Skeletal muscle tissue (tissue), 4 donors: ENCODE measurements around the gene CHMP4B. TPM values are rescaled to one million over a fixed set of nuclear protein-coding genes. Genes with fewer than 3 reads are reported as not detected.

ENCODE experiments used
- H3K27ac ChIP-seq: one replicate; pipeline ENCODE4 v1.7.0; 2013; ENCODE audit warnings: mild to moderate bottlenecking, low read depth, low read length, inconsistent platforms
- H3K27me3 ChIP-seq, 3 donors: one replicate each; pipeline ENCODE4 v1.7.0; 2013; ENCODE audit warnings: low read length in 3 of 3; ENCODE audit not compliant: control insufficient read depth in 3 of 3, insufficient read depth in 3 of 3
- H3K36me3 ChIP-seq, 3 donors: one replicate each; pipeline ENCODE4 v1.7.0; 2013; ENCODE audit warnings: low read length in 3 of 3; ENCODE audit not compliant: control insufficient read depth in 3 of 3, insufficient read depth in 3 of 3
- H3K4me1 ChIP-seq, 3 donors: one replicate each; pipeline ENCODE4 v1.7.0; 2013; ENCODE audit warnings: low read length in 3 of 3, mild to moderate bottlenecking in 3 of 3; ENCODE audit not compliant: control insufficient read depth in 3 of 3, insufficient read depth in 3 of 3
- H3K4me3 ChIP-seq, 3 donors: one replicate each; pipeline ENCODE4 v1.7.0; 2013; ENCODE audit warnings: low read length in 3 of 3
- H3K9ac ChIP-seq, 3 donors: one replicate each; pipeline ENCODE4 v1.7.0; 2013; ENCODE audit warnings: low read length in 3 of 3, mild to moderate bottlenecking in 3 of 3, moderate library complexity in 2 of 3, low read depth in 1 of 3
- H3K9me3 ChIP-seq, 3 donors: one replicate each; pipeline ENCODE4 v1.7.0; 2013; ENCODE audit warnings: low read length in 3 of 3; ENCODE audit not compliant: control insufficient read depth in 3 of 3
- total RNA-seq: library from RNA; depleted of rRNA; stranded (reverse); fragments of >200 nt; gene quantifications from one replicate; pipeline ENCODE4 v1.2.3, GENCODE V29; 2014
- donor health status: Osteomylitis.

The CHMP4B gene
- 24.0 TPM for total RNA-seq

GRCh38 chr20:33810885-33811775 lies at the start of gene CHMP4B:
CHMP4B (plus strand) TSS chr20:33811348; CDS start chr20:33811469, 121 bp downstream.
- Histone ChIP-seq H3K36me3 (peaks cover 0 to 4% (median 0%) of the 10 kb centered on the region in 3 donors), H3K9me3 (no peaks in the 10 kb centered on the region), H3K27ac (peak within 1 kb of the TSS; percentile 99), H3K4me3 (peak within 1 kb of the TSS; percentile 94 to 99 (median 98)), H3K27me3 (no peaks in the 10 kb centered on the region), H3K9ac (peak within 1 kb of the TSS; percentile 99 to 100 (median 99)), H3K4me1 (peaks cover 25 to 48% (median 33%) of the 10 kb centered on the region in 3 donors)

- Histone ChIP-seq H3K27me3 (no peaks in the 10 kb centered on the region), H3K9ac (no peak overlapping the region), H3K9me3 (peaks cover 0 to 3% (median 3%) of the 10 kb centered on the region in 3 donors), H3K4me1 (no peaks in the 10 kb centered on the region), H3K36me3 (peaks cover 18 to 35% (median 31%) of the 10 kb centered on the region in 3 donors), H3K27ac (no peak overlapping the region), H3K4me3 (no peak overlapping the region)
Measured at GRCh38 chr20:33761698-33762250, 49.4 kb upstream of the CHMP4B start.

GRCh38 chr20:33765099-33765498 lies 46.0 kb upstream of the CHMP4B start:
- peaks cover 16 to 30% (median 27%) of the 10 kb centered on the region in 3 donors for H3K36me3 ChIP-seq
- no peaks in the 10 kb centered on the region for H3K9me3 ChIP-seq
- no peak overlapping the region for H3K4me3 ChIP-seq
- no peaks in the 10 kb centered on the region for H3K27me3 ChIP-seq
- no peak overlapping the region for H3K9ac ChIP-seq
- H3K27ac ChIP-seq: no peak overlapping the region
- no peaks in the 10 kb centered on the region for H3K4me1 ChIP-seq

GRCh38 chr20:33765592-33765991 lies 45.6 kb upstream of the CHMP4B start:
- H3K4me3 ChIP-seq: no peak overlapping the region
- no peaks in the 10 kb centered on the region for H3K4me1 ChIP-seq
- no peak overlapping the region for H3K27ac ChIP-seq
- H3K9me3 ChIP-seq: no peaks in the 10 kb centered on the region
- no peaks in the 10 kb centered on the region for H3K27me3 ChIP-seq
- H3K36me3 ChIP-seq: peaks cover 16 to 33% (median 27%) of the 10 kb centered on the region in 3 donors
- H3K9ac ChIP-seq: no peak overlapping the region

GRCh38 chr20:33766686-33767085 lies 44.5 kb upstream of the CHMP4B start:
- Histone ChIP-seq H3K27me3 (no peaks in the 10 kb centered on the region), H3K4me3 (no peak overlapping the region), H3K9me3 (no peaks in the 10 kb centered on the region), H3K9ac (no peak overlapping the region), H3K4me1 (no peaks in the 10 kb centered on the region), H3K27ac (no peak overlapping the region), H3K36me3 (peaks cover 16 to 31% (median 25%) of the 10 kb centered on the region in 3 donors)

- Histone ChIP-seq H3K36me3 (peaks cover 12 to 27% (median 22%) of the 10 kb centered on the region in 3 donors), H3K27ac (no peak overlapping the region)
Measured at GRCh38 chr20:33767777-33768138, 43.4 kb upstream of the CHMP4B start.

GRCh38 chr20:33769043-33769442 lies 42.1 kb upstream of the CHMP4B start:
- Histone ChIP-seq H3K4me3 (no peak overlapping the region), H3K27ac (no peak overlapping the region), H3K9ac (no peak overlapping the region), H3K36me3 (peaks cover 11 to 29% (median 26%) of the 10 kb centered on the region in 3 donors), H3K9me3 (no peaks in the 10 kb centered on the region), H3K4me1 (no peaks in the 10 kb centered on the region), H3K27me3 (no peaks in the 10 kb centered on the region)

More at GRCh38 chr20:33767777-33768138, 43.4 kb upstream of the CHMP4B start:
- no peaks in the 10 kb centered on the region for H3K9me3 ChIP-seq
- H3K9ac ChIP-seq: no peak overlapping the region
- no peak overlapping the region for H3K4me3 ChIP-seq
- H3K27me3 ChIP-seq: no peaks in the 10 kb centered on the region
- no peaks in the 10 kb centered on the region for H3K4me1 ChIP-seq

- Histone ChIP-seq H3K4me1 (no peaks in the 10 kb centered on the region), H3K4me3 (no peak overlapping the region), H3K36me3 (peaks cover 11 to 29% (median 26%) of the 10 kb centered on the region in 3 donors), H3K27ac (no peak overlapping the region), H3K27me3 (no peaks in the 10 kb centered on the region), H3K9ac (no peak overlapping the region), H3K9me3 (no peaks in the 10 kb centered on the region)
Measured at GRCh38 chr20:33770005-33770404, 41.1 kb upstream of the CHMP4B start.

- Histone ChIP-seq H3K27me3 (no peaks in the 10 kb centered on the region), H3K4me1 (no peaks in the 10 kb centered on the region), H3K9ac (no peak overlapping the region), H3K4me3 (no peak overlapping the region), H3K27ac (no peak overlapping the region), H3K9me3 (no peaks in the 10 kb centered on the region), H3K36me3 (peaks cover 6 to 25% (median 21%) of the 10 kb centered on the region in 3 donors)
Measured at GRCh38 chr20:33771938-33772337, 39.2 kb upstream of the CHMP4B start.

- H3K27me3 ChIP-seq: no peaks in the 10 kb centered on the region
- H3K9ac ChIP-seq: no peak overlapping the region
- no peaks in the 10 kb centered on the region for H3K4me1 ChIP-seq
- H3K36me3 ChIP-seq: peaks cover 5 to 20% (median 16%) of the 10 kb centered on the region in 3 donors
- no peak overlapping the region for H3K27ac ChIP-seq
- no peak overlapping the region for H3K4me3 ChIP-seq
- H3K9me3 ChIP-seq: no peaks in the 10 kb centered on the region
Measured at GRCh38 chr20:33772439-33772838, 38.7 kb upstream of the CHMP4B start.
